KMS-11 (cell line): Measurements from ENCODE around the gene LRRC71.
A peak's percentile ranks its signal among the peaks of the same experiment; 100 is the strongest.

Experiments used
- H2AFZ ChIP-seq: fragments of 200-600 bp; sonication (generic); 2 replicates; pipeline ENCODE4 v1.6.1; 2016; ENCODE audit warnings: antibody characterized with exemption, mixed run types, low read depth
- H3K27ac ChIP-seq: fragments of 200-600 bp; sonication (generic); 2 replicates; pipeline ENCODE4 v1.6.1; 2016; ENCODE audit warnings: mild to moderate bottlenecking, mixed run types
- H3K27me3 ChIP-seq: fragments of 200-600 bp; sonication (generic); 2 replicates; pipeline ENCODE4 v1.6.1; 2017; ENCODE audit warnings: mild to moderate bottlenecking, low read depth, mixed run types, moderate library complexity; ENCODE audit not compliant: insufficient read depth
- H3K36me3 ChIP-seq: fragments of 200-600 bp; sonication (generic); 2 replicates; pipeline ENCODE4 v1.6.1; 2017; ENCODE audit warnings: mild to moderate bottlenecking, mixed run types; ENCODE audit not compliant: insufficient read depth
- H3K4me1 ChIP-seq: fragments of 200-600 bp; sonication (generic); 2 replicates; pipeline ENCODE4 v1.6.1; 2016; ENCODE audit warnings: mild to moderate bottlenecking, low read depth, mixed run types; ENCODE audit not compliant: poor library complexity, severe bottlenecking
- H3K4me2 ChIP-seq: fragments of 200-600 bp; sonication (generic); 2 replicates; pipeline ENCODE4 v1.7.0; 2016; ENCODE audit warnings: mild to moderate bottlenecking, mixed run types
- H3K4me3 ChIP-seq: fragments of 200-600 bp; sonication (generic); IDR thresholded peaks from 2 replicates; pipeline ENCODE4 v1.6.1; 2017; ENCODE audit warnings: low read depth, low read length, mixed read lengths; ENCODE audit not compliant: insufficient read depth
- H3K79me2 ChIP-seq: fragments of 200-600 bp; sonication (generic); 2 replicates; pipeline ENCODE4 v1.6.1; 2016; ENCODE audit warnings: low read depth, mixed run types; ENCODE audit not compliant: insufficient read depth
- H3K9ac ChIP-seq: fragments of 200-600 bp; sonication (generic); 2 replicates; pipeline ENCODE4 v1.6.1; 2016; ENCODE audit warnings: mild to moderate bottlenecking, mixed run types
- H4K20me1 ChIP-seq: fragments of 200-600 bp; sonication (generic); 2 replicates; pipeline ENCODE4 v1.6.1; 2016; ENCODE audit warnings: mild to moderate bottlenecking, mixed run types; ENCODE audit not compliant: insufficient read depth
- TF ChIP-seq, protein P1 (sequence below): fragments of 200-600 bp; sonication (generic); conservative IDR thresholded peaks from 2 replicates; pipeline ENCODE4 v1.6.1; 2017; ENCODE audit warnings: low read depth, mild to moderate bottlenecking, antibody characterized with exemption, low read length, moderate library complexity, mixed read lengths

The LRRC71 gene

DNA sequence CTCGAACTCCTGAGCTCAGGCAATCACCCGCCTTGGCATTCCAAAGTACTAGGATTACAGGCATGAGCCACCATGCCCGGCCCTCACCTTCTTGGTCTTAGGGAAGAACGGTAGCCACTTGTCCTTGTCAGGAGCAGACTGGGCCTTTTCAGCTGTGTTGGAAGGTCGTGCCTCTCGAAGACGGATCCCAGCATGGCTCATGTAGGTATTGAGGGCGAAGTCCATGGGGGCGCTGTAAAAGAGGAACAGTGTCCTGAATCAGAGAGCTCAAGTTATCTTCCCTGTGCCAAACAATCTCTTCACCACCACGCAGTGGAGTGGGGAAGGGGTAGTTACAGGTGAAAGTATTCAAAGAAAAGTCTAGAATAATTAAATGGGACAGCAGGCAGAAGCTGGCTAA is 35.9 kb downstream of the LRRC71 start:
- Histone ChIP-seq H3K4me1 (peaks cover 30% of the 10 kb centered on the region), H3K4me2 (no peak overlapping the region), H3K9ac (no peak overlapping the region), H4K20me1 (no peaks in the 10 kb centered on the region), H3K4me3 (no peak overlapping the region), H3K27me3 (no peaks in the 10 kb centered on the region), H3K27ac (no peak overlapping the region), H3K36me3 (no peaks in the 10 kb centered on the region), H3K79me2 (no peaks in the 10 kb centered on the region), H2AFZ (no peak overlapping the region)
- TF ChIP-seq, protein P1, sequence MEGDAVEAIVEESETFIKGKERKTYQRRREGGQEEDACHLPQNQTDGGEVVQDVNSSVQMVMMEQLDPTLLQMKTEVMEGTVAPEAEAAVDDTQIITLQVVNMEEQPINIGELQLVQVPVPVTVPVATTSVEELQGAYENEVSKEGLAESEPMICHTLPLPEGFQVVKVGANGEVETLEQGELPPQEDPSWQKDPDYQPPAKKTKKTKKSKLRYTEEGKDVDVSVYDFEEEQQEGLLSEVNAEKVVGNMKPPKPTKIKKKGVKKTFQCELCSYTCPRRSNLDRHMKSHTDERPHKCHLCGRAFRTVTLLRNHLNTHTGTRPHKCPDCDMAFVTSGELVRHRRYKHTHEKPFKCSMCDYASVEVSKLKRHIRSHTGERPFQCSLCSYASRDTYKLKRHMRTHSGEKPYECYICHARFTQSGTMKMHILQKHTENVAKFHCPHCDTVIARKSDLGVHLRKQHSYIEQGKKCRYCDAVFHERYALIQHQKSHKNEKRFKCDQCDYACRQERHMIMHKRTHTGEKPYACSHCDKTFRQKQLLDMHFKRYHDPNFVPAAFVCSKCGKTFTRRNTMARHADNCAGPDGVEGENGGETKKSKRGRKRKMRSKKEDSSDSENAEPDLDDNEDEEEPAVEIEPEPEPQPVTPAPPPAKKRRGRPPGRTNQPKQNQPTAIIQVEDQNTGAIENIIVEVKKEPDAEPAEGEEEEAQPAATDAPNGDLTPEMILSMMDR: no peak

DNA sequence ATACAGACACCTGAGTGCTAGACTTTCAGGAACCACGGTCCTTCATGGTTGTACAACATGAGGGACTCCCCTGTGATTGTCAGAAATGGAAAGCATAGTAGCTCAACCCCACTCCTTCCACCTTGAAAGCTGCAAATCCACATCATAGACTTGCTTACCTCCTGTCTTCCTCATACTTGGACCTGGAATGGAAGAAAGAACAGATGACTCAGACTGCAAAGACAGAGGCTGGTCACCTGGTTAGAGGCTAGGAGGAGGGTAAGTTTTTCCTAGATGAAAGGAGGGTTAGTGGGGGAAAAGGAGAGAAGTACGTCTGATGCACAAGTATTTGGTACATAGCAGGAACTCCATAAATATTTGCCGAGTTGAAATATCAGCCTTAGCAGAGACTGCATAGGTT is 37.2 kb downstream of the LRRC71 start:
- H3K27me3 ChIP-seq: no peaks in the 10 kb centered on the region
- H4K20me1 ChIP-seq: no peaks in the 10 kb centered on the region
- TF ChIP-seq, protein P1: no peak
- no peak overlapping the region for H3K9ac ChIP-seq
- no peak overlapping the region for H2AFZ ChIP-seq
- no peak overlapping the region for H3K4me3 ChIP-seq
- H3K4me2 ChIP-seq: peak overlapping the region; percentile 27; the same call in 1 of the 2 replicates
- H3K27ac ChIP-seq: no peak overlapping the region
- H3K79me2 ChIP-seq: no peaks in the 10 kb centered on the region
- H3K4me1 ChIP-seq: peaks cover 38% of the 10 kb centered on the region
- H3K36me3 ChIP-seq: no peaks in the 10 kb centered on the region

DNA sequence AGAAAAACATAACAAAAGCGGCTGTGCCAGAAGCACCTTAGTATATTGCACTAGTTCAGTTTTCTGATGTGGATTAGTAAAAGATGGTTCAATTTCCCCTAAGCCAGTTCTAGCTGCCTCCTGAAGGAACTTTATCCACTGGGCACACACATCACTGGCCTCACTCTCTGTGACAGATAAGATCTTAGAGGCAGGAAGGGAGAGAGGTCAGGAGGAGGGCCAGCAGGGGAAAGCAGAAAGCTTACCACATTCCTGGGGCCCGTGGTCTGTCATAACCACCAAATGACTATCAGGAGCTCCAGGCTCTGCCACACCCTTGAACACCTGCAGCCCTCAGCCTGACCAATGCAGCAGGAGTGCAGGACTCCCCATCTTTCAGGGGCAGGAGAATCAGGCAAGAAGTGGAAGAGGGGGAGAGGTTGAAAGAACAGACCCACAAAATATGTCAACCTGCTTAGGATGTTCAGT is 37.8 kb downstream of the LRRC71 start:
- peaks cover 38% of the 10 kb centered on the region for H3K4me1 ChIP-seq
- no peaks in the 10 kb centered on the region for H3K27me3 ChIP-seq
- no peaks in the 10 kb centered on the region for H3K36me3 ChIP-seq
- peak overlapping the region; percentile 27; the same call in 1 of the 2 replicates for H3K4me2 ChIP-seq
- no peaks in the 10 kb centered on the region for H4K20me1 ChIP-seq
- no peak overlapping the region for H3K27ac ChIP-seq
- TF ChIP-seq, protein P1: no peak
- H3K4me3 ChIP-seq: no peak overlapping the region
- no peaks in the 10 kb centered on the region for H3K79me2 ChIP-seq
- no peak overlapping the region for H2AFZ ChIP-seq
- no peak overlapping the region for H3K9ac ChIP-seq

DNA sequence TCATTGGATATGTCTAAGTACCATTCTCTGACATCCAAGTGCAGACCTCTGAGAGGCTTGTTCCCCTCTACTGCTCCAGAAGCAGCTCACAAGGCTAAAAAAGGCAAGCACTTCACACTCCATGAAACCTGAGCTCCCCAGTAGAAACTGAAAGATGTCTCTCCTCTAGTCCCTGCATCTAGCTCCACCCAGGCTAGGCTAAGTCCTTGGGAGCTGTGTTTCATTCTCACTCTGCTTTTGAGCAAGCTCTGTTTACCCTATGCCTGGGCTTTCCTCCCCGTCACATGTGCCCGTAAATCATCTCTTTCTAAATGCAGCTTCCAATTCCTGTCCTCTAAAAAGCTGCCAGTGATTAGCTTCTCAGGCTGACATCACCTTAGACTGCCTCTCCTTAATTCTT is 39.0 kb downstream of the LRRC71 start:
- H3K79me2 ChIP-seq: no peaks in the 10 kb centered on the region
- H3K4me1 ChIP-seq: peaks cover 38% of the 10 kb centered on the region
- TF ChIP-seq, protein P1: no peak
- no peaks in the 10 kb centered on the region for H3K27me3 ChIP-seq
- no peak overlapping the region for H2AFZ ChIP-seq
- no peak overlapping the region for H3K9ac ChIP-seq
- H4K20me1 ChIP-seq: no peaks in the 10 kb centered on the region
- H3K27ac ChIP-seq: no peak overlapping the region
- no peak overlapping the region for H3K4me3 ChIP-seq
- H3K4me2 ChIP-seq: peak overlapping the region; percentile 27
- H3K36me3 ChIP-seq: no peaks in the 10 kb centered on the region

DNA sequence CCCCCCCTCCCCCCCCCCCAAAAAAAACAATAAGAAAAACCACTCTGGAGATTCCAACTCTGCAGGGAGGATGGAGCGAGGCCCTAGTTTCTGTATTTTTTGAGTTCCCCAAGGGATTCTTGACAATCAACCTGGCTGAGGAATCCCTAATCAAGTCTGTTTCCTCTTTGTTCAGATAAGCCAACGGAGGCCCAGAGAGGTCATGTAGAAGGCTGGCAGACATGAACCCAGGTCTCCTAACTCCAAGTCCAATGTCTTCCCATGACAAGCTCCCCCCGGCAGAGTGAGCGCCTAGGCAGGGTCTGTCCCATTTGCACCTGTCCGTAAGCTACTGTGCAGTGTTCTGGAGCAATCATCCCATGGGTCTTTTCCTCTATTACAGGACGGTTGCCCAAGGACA is 39.5 kb downstream of the LRRC71 start:
- no peaks in the 10 kb centered on the region for H3K36me3 ChIP-seq
- no peaks in the 10 kb centered on the region for H3K79me2 ChIP-seq
- no peaks in the 10 kb centered on the region for H4K20me1 ChIP-seq
- no peak overlapping the region for H3K4me3 ChIP-seq
- H3K4me2 ChIP-seq: peak overlapping the region; percentile 27; the same call in 1 of the 2 replicates
- H3K27me3 ChIP-seq: no peaks in the 10 kb centered on the region
- TF ChIP-seq, protein P1: no peak
- H2AFZ ChIP-seq: no peak overlapping the region
- peaks cover 38% of the 10 kb centered on the region for H3K4me1 ChIP-seq
- no peak overlapping the region for H3K27ac ChIP-seq
- H3K9ac ChIP-seq: no peak overlapping the region
